Measurements from ENCODE around the gene TMEM167A.

Gene TMEM167A

GRCh38 chr5:83048811-83049210 is 28.4 kb downstream of the TMEM167A start:
- in situ Hi-C loops (cut with HindIII; ENCODE audit: low pct_ligation_motif_present, low pct_unique_long_range_greater_than_20kb, low sequenced_read_pairs), result no loop called here
- no peak for DNase-seq

DNA sequence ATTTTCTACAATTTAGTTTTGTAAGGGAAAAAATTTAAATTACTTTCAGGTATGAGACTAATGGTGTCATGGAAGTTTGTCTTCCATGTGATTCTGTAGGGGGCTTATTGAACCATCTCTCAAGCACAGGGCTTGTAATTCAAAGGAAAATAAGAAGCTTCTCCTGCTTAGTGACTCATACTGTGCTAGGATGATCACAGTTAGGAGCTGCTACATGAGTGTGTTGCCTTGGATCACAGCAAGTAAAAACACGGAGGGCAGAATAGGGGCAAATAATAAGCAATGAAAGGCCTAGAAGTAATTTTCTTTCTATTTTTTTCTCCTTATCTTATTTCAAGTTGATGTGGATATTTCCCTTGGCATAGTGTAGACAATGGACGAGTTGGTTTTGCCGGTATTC is 28.9 kb downstream of the TMEM167A start:
- in situ Hi-C loops (cut with HindIII; ENCODE audit: low pct_ligation_motif_present, low pct_unique_long_range_greater_than_20kb, low sequenced_read_pairs), result no loop called here
- no peak for DNase-seq

DNA sequence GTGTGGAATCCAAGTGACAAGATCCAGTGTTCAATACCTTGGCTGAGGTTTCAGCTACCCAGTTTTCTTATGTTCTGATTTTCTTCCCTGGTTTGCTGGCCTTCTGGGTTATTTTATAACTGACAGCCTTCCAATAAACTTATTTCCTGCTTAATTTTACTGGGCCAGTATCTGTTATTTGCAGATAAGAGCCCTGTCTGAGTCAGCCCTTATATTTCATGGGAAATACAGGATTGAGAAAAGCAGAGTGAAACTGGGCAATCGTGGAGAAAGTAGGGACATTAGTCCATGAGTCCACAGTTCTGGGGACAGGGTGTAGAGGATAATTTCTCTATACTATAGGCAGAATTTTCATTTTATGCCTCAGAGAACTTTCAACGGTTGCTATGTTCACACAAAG is 32.3 kb downstream of the TMEM167A start:
- in situ Hi-C loops (cut with HindIII; ENCODE audit: low pct_ligation_motif_present, low pct_unique_long_range_greater_than_20kb, low sequenced_read_pairs), result no loop called here
- DNase-seq, result no peak

GRCh38 chr5:83042507-83042906 is 34.7 kb downstream of the TMEM167A start:
- in situ Hi-C loops (cut with HindIII; ENCODE audit: low pct_ligation_motif_present, low pct_unique_long_range_greater_than_20kb, low sequenced_read_pairs), result no loop called here
- DNase-seq, result no peak

- DNase-seq, result no peak
- in situ Hi-C loops (cut with HindIII; ENCODE audit: low pct_ligation_motif_present, low pct_unique_long_range_greater_than_20kb, low sequenced_read_pairs), result no loop called here
Measured at GRCh38 chr5:83038924-83039323, 38.3 kb downstream of the TMEM167A start.

- DNase-seq, result no peak
- in situ Hi-C loops (cut with HindIII; ENCODE audit: low pct_ligation_motif_present, low pct_unique_long_range_greater_than_20kb, low sequenced_read_pairs), result no loop called here
Measured at GRCh38 chr5:83036991-83037575, 40.1 kb downstream of the TMEM167A start.

- in situ Hi-C loops (cut with HindIII; ENCODE audit: low pct_ligation_motif_present, low pct_unique_long_range_greater_than_20kb, low sequenced_read_pairs), result no loop called here
- no peak for DNase-seq
Measured at GRCh38 chr5:83035373-83036100, 41.7 kb downstream of the TMEM167A start.

GRCh38 chr5:83034528-83035207 is 42.5 kb downstream of the TMEM167A start:
- DNase-seq, result no peak
- in situ Hi-C loops (cut with HindIII; ENCODE audit: low pct_ligation_motif_present, low pct_unique_long_range_greater_than_20kb, low sequenced_read_pairs), result no loop called here

DNA sequence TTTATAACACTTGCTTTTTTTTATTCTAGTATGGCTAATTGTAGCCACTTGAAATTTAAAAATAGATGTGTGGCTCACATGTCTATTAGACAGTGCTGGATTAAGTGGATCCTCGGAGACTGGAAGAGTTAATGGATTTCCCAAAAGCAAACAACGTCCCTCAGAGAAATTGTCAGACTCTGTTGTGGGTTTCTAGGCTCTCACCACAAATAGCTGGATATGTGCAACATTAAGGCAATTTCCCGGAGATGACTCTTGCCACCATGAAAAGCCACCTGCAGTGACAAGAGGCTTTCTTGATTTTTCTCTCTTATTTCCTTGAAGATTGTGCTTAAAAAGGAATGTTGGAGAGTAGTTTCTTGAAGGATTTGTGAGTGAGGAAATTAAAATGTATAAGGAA is 43.2 kb downstream of the TMEM167A start:
- in situ Hi-C loops (cut with HindIII; ENCODE audit: low pct_ligation_motif_present, low pct_unique_long_range_greater_than_20kb, low sequenced_read_pairs), result no loop called here
- no peak for DNase-seq

GRCh38 chr5:83031381-83031780 is 45.8 kb downstream of the TMEM167A start:
- in situ Hi-C loops (cut with HindIII; ENCODE audit: low pct_ligation_motif_present, low pct_unique_long_range_greater_than_20kb, low sequenced_read_pairs), result no loop called here
- no peak for DNase-seq

DNA sequence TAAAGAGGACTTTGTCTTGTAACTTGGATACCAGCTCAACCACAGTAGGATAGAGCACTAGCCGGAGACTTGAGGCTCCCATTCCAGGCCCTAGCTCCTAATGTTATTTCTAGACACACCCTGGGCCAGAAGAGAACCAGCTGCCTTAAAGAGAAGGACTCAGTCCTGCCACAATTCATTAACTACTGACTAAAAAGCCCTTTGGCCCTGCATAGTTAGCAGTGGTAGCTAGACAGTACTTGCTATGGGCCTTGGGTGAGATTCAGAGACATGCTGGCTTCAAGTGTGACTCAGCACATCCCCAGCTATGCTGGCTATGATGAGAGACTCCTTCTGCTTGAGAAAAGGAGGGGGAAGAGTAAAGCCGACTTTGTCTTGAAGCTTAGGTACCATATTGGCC is 47.3 kb downstream of the TMEM167A start:
- peak; percentile 2 for DNase-seq
- in situ Hi-C loops (cut with HindIII; ENCODE audit: low pct_ligation_motif_present, low pct_unique_long_range_greater_than_20kb, low sequenced_read_pairs), result no loop called here

GRCh38 chr5:83026930-83027687 is 50.1 kb downstream of the TMEM167A start:
- DNase-seq, result no peak
- in situ Hi-C loops (cut with HindIII; ENCODE audit: low pct_ligation_motif_present, low pct_unique_long_range_greater_than_20kb, low sequenced_read_pairs), result no loop called here

GRCh38 chr5:83026516-83026915 is 50.7 kb downstream of the TMEM167A start:
- no peak for DNase-seq
- in situ Hi-C loops (cut with HindIII; ENCODE audit: low pct_ligation_motif_present, low pct_unique_long_range_greater_than_20kb, low sequenced_read_pairs), result no loop called here

DNA sequence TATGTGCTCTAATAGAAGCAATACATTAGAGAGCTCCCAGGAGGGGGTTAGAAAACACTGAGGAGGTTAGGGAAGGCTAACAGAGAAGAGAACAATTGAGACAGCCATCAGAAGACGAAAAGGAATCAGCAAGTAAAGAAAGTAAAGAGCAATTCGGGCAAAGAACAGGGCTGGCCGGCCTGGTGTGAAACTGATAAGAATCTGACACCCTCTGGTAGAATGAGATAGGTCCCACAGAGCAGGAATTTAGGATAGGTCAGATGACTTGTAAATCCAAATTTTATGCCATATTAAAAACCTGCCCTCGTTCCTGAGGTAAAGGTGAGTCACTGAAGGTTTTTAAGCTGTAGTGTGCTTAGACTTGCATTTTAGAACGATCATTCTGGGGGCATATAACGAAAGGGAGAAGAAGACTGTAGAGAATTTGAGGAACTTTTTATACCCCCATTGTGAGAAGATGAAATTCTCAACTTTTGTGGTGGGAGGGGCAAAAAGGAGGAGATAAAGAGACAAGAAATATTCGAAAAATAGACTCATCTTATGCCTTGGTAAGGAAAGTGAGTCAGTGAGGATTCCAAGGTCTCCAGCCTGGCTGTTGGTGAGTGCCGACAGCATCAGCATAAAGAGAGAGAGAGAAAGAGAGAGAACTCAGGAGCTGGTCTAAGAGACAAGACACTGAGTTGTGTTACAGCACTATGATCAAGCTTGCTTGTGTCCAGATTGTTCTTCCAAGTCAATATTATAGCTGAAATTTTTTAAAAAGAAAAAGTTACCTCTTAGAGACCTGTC is 51.3 kb downstream of the TMEM167A start:
- no peak for DNase-seq
- in situ Hi-C loops (cut with HindIII; ENCODE audit: low pct_ligation_motif_present, low pct_unique_long_range_greater_than_20kb, low sequenced_read_pairs), result no loop called here

DNA sequence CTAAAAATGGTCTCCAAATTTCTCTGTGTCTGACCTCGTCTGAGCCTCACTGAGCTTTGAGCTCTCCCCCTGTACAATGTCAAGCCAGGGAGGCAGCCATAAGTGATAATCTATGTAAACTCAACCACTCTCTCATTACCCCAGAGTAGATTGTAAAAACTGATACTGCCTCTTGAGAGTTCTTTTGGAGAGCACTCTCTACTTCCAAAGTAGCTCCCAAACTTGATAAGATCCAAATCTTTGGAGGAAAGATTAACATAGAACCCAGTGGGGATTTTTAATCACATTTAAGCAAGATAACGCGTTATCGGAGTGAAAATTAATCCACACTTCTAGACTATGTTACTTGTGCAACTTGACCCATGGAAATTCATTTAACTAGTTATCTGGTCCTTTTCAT is 54.9 kb downstream of the TMEM167A start:
- DNase-seq, result no peak
- in situ Hi-C loops (cut with HindIII; ENCODE audit: low pct_ligation_motif_present, low pct_unique_long_range_greater_than_20kb, low sequenced_read_pairs), result no loop called here

DNA sequence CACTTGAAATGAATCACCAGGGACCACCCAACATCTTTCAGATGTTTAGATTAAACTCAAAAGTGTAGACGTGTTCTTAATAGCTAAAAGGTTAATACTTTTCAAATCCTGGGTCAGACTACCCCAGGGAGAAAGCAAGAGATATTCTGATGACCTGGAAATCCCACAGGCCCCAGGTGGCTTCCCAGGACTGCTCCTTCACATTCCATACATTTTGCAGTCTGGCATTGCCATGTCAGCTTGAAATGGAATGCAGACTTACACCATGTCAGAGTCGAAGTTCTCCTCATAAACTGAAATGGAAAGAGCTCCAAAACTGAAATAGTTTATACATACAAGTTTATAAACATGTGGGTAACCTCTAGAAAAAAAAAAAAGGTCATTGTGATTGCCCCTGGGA is 61.5 kb downstream of the TMEM167A start:
- no peak for DNase-seq
- in situ Hi-C loops (cut with HindIII; ENCODE audit: low pct_ligation_motif_present, low pct_unique_long_range_greater_than_20kb, low sequenced_read_pairs), result no loop called here

GRCh38 chr5:83011985-83012384 is 65.2 kb downstream of the TMEM167A start:
- DNase-seq, result no peak
- in situ Hi-C loops (cut with HindIII; ENCODE audit: low pct_ligation_motif_present, low pct_unique_long_range_greater_than_20kb, low sequenced_read_pairs), result no loop called here

GRCh38 chr5:83009408-83009807 is 67.8 kb downstream of the TMEM167A start:
- in situ Hi-C loops (cut with HindIII; ENCODE audit: low pct_ligation_motif_present, low pct_unique_long_range_greater_than_20kb, low sequenced_read_pairs), result no loop called here
- DNase-seq, result no peak

DNA sequence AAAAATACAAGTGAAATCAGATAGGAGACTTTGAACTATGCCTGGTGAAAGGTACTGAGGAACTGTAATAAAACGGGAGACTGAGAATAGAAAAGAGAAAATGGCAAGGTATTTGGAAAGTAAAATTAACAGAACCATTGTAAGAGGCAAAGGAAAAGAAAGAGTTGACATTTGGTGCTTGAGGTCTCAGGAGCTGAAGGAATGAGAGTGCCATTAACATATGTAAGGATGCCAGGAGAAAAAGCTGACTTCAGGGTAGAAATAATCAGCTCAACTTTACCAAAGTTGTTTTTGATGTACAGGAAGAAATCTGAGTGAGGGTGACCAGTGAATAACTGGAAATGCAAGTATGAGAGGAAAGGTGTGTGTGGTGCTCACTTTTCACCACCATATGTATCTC is 69.4 kb downstream of the TMEM167A start:
- in situ Hi-C loops (cut with HindIII; ENCODE audit: low pct_ligation_motif_present, low pct_unique_long_range_greater_than_20kb, low sequenced_read_pairs), result no loop called here
- DNase-seq, result no peak

All from ACHN (cell line).